SU-DHL-6 (cell line): Measurements from ENCODE around the gene GPATCH3.
A peak's percentile ranks its signal among the peaks of the same experiment; 100 is the strongest.

Experiments
- H2AFZ ChIP-seq: fragments of 200-600 bp; sonication (generic); 2 replicates; pipeline ENCODE4 v1.6.1; 2014; ENCODE audit warnings: low read depth, mild to moderate bottlenecking, moderate library complexity, mixed read lengths, antibody characterized with exemption, low read length; ENCODE audit not compliant: severe bottlenecking
- H3F3A ChIP-seq: fragments of 200-600 bp; shearing (Covaris generic); 2 replicates; pipeline ENCODE4 v1.6.0; 2016; ENCODE audit warnings: antibody characterized with exemption, mild to moderate bottlenecking; ENCODE audit not compliant: insufficient read depth
- H3K27ac ChIP-seq: fragments of 200-600 bp; sonication (generic); 2 replicates; pipeline ENCODE4 v1.5.1; 2016; ENCODE audit warnings: low read depth, mild to moderate bottlenecking, low read length, moderate library complexity, mixed read lengths
- H3K27me3 ChIP-seq: fragments of 200-600 bp; sonication (generic), shearing (Covaris generic); 2 replicates; pipeline ENCODE4 v1.6.0; 2014; ENCODE audit warnings: mild to moderate bottlenecking, low read length
- H3K36me3 ChIP-seq: fragments of 200-600 bp; sonication (generic); 2 replicates; pipeline ENCODE4 v1.6.1; 2014; ENCODE audit warnings: mild to moderate bottlenecking, low read length, mixed read lengths
- H3K4me2 ChIP-seq: fragments of 300-600, 200-600 bp; shearing (Covaris generic), sonication (generic); 2 replicates; pipeline ENCODE4 v1.6.0; 2014; ENCODE audit warnings: low read length, low read depth, mild to moderate bottlenecking; ENCODE audit not compliant: poor library complexity, severe bottlenecking
- H3K4me3 ChIP-seq: fragments of 200-600 bp; sonication (generic); 2 replicates; pipeline ENCODE4 v1.5.1; 2014; ENCODE audit warnings: antibody characterized with exemption, low read length, mild to moderate bottlenecking, mixed read lengths; ENCODE audit not compliant: insufficient read depth, poor library complexity, severe bottlenecking
- H3K79me2 ChIP-seq: fragments of 200-600 bp; sonication (generic); 2 replicates; pipeline ENCODE4 v1.6.1; 2014; ENCODE audit warnings: mild to moderate bottlenecking, low read length, moderate library complexity; ENCODE audit not compliant: insufficient read depth
- H3K9ac ChIP-seq: fragments of 200-600 bp; sonication (generic); 2 replicates; pipeline ENCODE4 v1.7.0; 2014; ENCODE audit warnings: mild to moderate bottlenecking, low read length
- H3K9me2 ChIP-seq: fragments of 200-600 bp; sonication (generic); replicated peaks from 2 replicates; pipeline ENCODE4 v1.6.1; 2014; ENCODE audit warnings: low read length; ENCODE audit not compliant: insufficient read depth
- H3K9me3 ChIP-seq: fragments of 200-600 bp; sonication (generic); 2 replicates; pipeline ENCODE4 v1.6.1; 2014; ENCODE audit warnings: low read length, mixed read lengths; ENCODE audit not compliant: insufficient read depth
- H4K20me1 ChIP-seq: fragments of 200-600 bp; sonication (generic); 2 replicates; pipeline ENCODE4 v1.6.1; 2014; ENCODE audit warnings: low read depth, mild to moderate bottlenecking, antibody characterized with exemption, low read length, moderate library complexity, mixed read lengths
- EZH2phosphoT487 ChIP-seq: fragments of 200-600 bp; sonication (generic), shearing (Covaris generic); conservative IDR thresholded peaks from 2 replicates; pipeline ENCODE4 v1.6.1; 2018; ENCODE audit warnings: mild to moderate bottlenecking, antibody characterized with exemption, low read length, moderate library complexity, mixed read lengths
- TF ChIP-seq, protein P1 (sequence below): fragments of 200-600 bp; sonication (generic); IDR thresholded peaks from one replicate; pipeline ENCODE4 v1.5.1; 2017; ENCODE audit warnings: antibody characterized with exemption, mild to moderate bottlenecking, low read length, moderate library complexity; ENCODE audit not compliant: insufficient read depth, poor library complexity, severe bottlenecking

The GPATCH3 gene

DNA sequence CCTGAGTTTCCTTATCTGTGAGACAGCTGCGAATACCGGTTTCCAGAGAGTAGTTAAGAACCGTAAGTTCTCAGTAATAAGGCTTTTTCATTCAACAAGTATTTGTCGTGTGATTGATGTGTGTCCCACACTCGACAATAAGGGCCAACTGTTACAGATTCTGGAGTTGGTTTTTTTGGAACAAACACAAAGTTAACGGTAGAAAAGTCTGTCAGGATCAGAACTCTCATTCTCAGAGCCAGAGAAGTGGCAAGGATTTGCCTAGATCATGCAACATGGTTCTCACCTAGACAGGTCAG is 22.1 kb upstream of the GPATCH3 start:
- Histone ChIP-seq H3K27me3 (no peaks in the 10 kb centered on the region), H4K20me1 (no peaks in the 10 kb centered on the region), H3K4me2 (peak overlapping the region; percentile 91), H3K36me3 (peaks cover 8% of the 10 kb centered on the region), H3K4me3 (peak overlapping the region; percentile 90), H3K9me3 (no peaks in the 10 kb centered on the region), H3K9me2 (no peaks in the 10 kb centered on the region), H3K27ac (0 out of 2 replicates have a peak overlapping the region, but pooled peaks have one; percentile 45), H3F3A (no peaks in the 10 kb centered on the region), H2AFZ (no peak overlapping the region), H3K79me2 (peaks cover 42% of the 10 kb centered on the region), H3K9ac (peak overlapping the region; percentile 88)
- no peak for TF ChIP-seq EZH2phosphoT487
- TF ChIP-seq, protein P1, sequence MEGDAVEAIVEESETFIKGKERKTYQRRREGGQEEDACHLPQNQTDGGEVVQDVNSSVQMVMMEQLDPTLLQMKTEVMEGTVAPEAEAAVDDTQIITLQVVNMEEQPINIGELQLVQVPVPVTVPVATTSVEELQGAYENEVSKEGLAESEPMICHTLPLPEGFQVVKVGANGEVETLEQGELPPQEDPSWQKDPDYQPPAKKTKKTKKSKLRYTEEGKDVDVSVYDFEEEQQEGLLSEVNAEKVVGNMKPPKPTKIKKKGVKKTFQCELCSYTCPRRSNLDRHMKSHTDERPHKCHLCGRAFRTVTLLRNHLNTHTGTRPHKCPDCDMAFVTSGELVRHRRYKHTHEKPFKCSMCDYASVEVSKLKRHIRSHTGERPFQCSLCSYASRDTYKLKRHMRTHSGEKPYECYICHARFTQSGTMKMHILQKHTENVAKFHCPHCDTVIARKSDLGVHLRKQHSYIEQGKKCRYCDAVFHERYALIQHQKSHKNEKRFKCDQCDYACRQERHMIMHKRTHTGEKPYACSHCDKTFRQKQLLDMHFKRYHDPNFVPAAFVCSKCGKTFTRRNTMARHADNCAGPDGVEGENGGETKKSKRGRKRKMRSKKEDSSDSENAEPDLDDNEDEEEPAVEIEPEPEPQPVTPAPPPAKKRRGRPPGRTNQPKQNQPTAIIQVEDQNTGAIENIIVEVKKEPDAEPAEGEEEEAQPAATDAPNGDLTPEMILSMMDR = no peak

DNA sequence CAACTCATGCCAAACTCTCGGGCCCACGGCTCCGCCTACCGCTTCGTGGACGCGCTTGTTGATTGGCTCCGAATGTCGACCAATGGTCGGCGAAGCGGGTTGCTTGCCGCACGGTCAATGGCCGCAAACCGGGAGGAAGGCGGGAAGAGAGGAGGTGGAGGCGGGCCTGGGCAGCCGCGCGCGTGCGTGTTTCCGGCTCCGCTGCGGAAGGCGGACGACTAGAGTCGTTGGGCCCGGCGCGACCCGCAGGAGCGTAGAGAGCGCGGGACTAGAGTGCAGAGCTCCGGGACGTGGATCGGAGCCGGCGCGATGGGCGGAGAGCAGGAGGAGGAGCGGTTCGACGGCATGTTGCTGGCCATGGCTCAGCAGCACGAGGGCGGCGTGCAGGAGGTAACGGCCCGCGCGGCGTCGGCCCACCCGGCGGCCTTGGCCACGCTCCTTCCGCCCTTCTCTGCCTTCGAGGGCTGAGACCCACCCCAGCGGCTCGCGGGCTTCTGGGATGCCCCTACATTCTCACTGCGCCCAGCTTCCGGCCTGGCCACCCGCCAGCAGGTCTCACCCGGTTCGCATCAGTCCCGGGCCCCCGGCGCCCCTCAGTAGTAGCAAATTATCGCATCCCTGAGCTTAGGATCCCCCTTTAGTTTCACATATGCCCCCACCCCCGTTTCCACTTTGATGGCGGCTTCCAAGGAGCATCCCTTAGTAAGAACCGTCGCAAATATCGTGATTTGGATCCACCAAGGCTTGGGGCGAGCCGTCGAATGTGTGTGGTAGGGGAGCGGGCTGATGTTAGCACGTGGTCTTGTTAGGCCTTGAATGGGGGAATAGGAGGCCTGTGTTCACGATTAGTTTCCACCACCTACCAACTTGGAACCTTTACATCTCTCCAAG is 21.5 kb upstream of the GPATCH3 start, which contains the start of gene NUDC:
Gene NUDC (plus strand): TSS at position 204 of the 891 bp plus-strand sequence. CDS start 106 bp downstream, at position 310.
- Histone ChIP-seq H4K20me1 (no peaks in the 10 kb centered on the region), H3K9me2 (no peaks in the 10 kb centered on the region), H3F3A (no peaks in the 10 kb centered on the region), H3K9me3 (no peaks in the 10 kb centered on the region), H3K27me3 (no peaks in the 10 kb centered on the region), H3K27ac (peak within 1 kb of the TSS; percentile 45), H2AFZ (peak within 1 kb of the TSS; percentile 98), H3K79me2 (peaks cover 39% of the 10 kb centered on the region), H3K36me3 (peaks cover 8% of the 10 kb centered on the region), H3K4me2 (peak within 1 kb of the TSS; percentile 91), H3K4me3 (peak within 1 kb of the TSS; percentile 90), H3K9ac (peak within 1 kb of the TSS; percentile 88)
- TF ChIP-seq EZH2phosphoT487 = no peak
- TF ChIP-seq, protein P1 = no peak

DNA sequence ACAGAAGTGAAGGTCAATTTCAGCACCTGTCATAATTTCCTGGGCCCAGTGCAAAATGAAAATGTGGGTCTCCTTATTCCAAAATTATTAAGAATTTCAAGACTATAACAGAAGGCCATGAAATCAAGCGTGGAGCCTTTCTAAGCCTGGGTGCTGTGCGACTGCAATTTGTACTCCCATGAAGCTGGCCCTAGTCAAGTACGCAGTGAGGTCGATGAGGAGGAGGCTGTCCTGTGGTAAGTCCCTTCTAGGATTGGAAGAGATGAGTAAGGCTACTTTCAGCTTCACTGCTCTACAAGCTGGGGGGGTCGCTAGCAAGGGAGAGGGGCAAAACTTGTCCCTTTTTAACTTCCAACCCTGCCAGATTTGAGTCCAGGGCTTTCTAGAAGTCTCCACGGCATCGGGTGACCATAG is 20.9 kb upstream of the GPATCH3 start:
- H3K9me3 ChIP-seq = no peaks in the 10 kb centered on the region
- no peak for TF ChIP-seq EZH2phosphoT487
- TF ChIP-seq, protein P1 = no peak
- H3F3A ChIP-seq = no peaks in the 10 kb centered on the region
- peak overlapping the region; percentile 88; the same call in 1 of the 2 replicates for H3K9ac ChIP-seq
- H3K4me3 ChIP-seq = peak overlapping the region; percentile 90
- H4K20me1 ChIP-seq = no peaks in the 10 kb centered on the region
- no peak overlapping the region for H3K27ac ChIP-seq
- H3K9me2 ChIP-seq = no peaks in the 10 kb centered on the region
- H2AFZ ChIP-seq = peak overlapping the region; percentile 98
- peaks cover 32% of the 10 kb centered on the region for H3K79me2 ChIP-seq
- no peaks in the 10 kb centered on the region for H3K27me3 ChIP-seq
- H3K36me3 ChIP-seq = peaks cover 5% of the 10 kb centered on the region
- H3K4me2 ChIP-seq = peak overlapping the region; percentile 91
